Upper lobe of left lung (tissue), 6 donors: Measurements from ENCODE around the gene PCGF3. TPM values are rescaled to one million over a fixed set of nuclear protein-coding genes. Genes with fewer than 3 reads are reported as not detected.

ENCODE experiments used
- ATAC-seq, 2 donors: fragments of 200-7000 bp; cut with Tn5 transposase; one replicate each; pipeline ENCODE4 v1.9.1; 2022; ENCODE audit warnings: mild to moderate bottlenecking in 2 of 2, moderate library complexity in 2 of 2; ENCODE audit not compliant: low FRiP score in 2 of 2
- DNase-seq, 2 donors: peaks; one replicate each; pipeline ENCODE4 v3.0.0-alpha.2; 2019 to 2020
- H3K27ac ChIP-seq, 4 donors: fragments of 200-600 bp; sonication (generic); one replicate each; pipeline ENCODE4 v1.5.1; 2016 to 2019
- H3K27me3 ChIP-seq, 4 donors: fragments of 200-600 bp; sonication (generic); one replicate each; pipeline ENCODE4 v1.5.1; 2017 to 2019
- H3K36me3 ChIP-seq, 4 donors: fragments of 200-600 bp; sonication (generic); one replicate each; pipeline ENCODE4 v1.5.1; 2016 to 2019
- H3K4me1 ChIP-seq, 4 donors: fragments of 200-600 bp; sonication (generic); one replicate each; pipeline ENCODE4 v1.5.1; 2018 to 2019
- H3K4me3 ChIP-seq, 4 donors: fragments of 200-600 bp; sonication (generic); one replicate each; pipeline ENCODE4 v1.5.1; 2017 to 2019; ENCODE audit warnings: mild to moderate bottlenecking in 2 of 4, moderate library complexity in 1 of 4
- H3K9me3 ChIP-seq, 4 donors: fragments of 200-600 bp; sonication (generic); one replicate each; pipeline ENCODE4 v1.5.1; 2018 to 2019
- CTCF ChIP-seq, 6 experiments: fragments of 450-650 bp in 4 of 6; fragments of 200-600 bp in 2 of 6; sonication (generic) in 2 of 6; IDR thresholded peaks; one replicate each; pipeline ENCODE4 v1.5.1; 2016 to 2019; ENCODE audit warnings: antibody characterized with exemption in 6 of 6
- EP300 ChIP-seq, 4 donors: sonication (generic); formaldehyde crosslinking; IDR thresholded peaks; one replicate each; pipeline ENCODE4 v1.5.1; 2017; ENCODE audit warnings: antibody characterized with exemption in 4 of 4, control low read depth in 2 of 4
- POLR2A ChIP-seq, 4 donors: fragments of 450-650 bp; IDR thresholded peaks; one replicate each; pipeline ENCODE4 v1.5.1; 2016 to 2017; ENCODE audit warnings: antibody characterized with exemption in 4 of 4, mild to moderate bottlenecking in 2 of 4
- POLR2AphosphoS5 ChIP-seq, 2 donors: sonication (generic); formaldehyde crosslinking; IDR thresholded peaks; one replicate each; pipeline ENCODE4 v1.5.1; 2017; ENCODE audit warnings: antibody characterized with exemption in 2 of 2
- WGBS, 2 donors: methylation state at CpG; one replicate each; pipeline ENCODE4 v1.1.5; 2017 to 2018; 5-methylcytosine and 5-hydroxymethylcytosine counted together
- total RNA-seq, 6 donors: library from RNA; depleted of rRNA in 4 of 6; stranded (reverse); fragments of >200 nt in 4 of 6; gene quantifications; one replicate each; pipeline versions ENCODE4 v1.1.0 to v1.2.1, GENCODE V29; 2016 to 2021
- donor health status: DM: no; HTN: no; CAD: no; lungs with moderate emphysema.
- donor health status: DM: no; HTN: yes; CAD: no; lungs with severe emphysema.

The PCGF3 gene
- total RNA-seq, 6 donors from 2014 or later: 36.4 to 150 (median 41.0) TPM

GRCh38 chr4:706834-707598, 1.4 kb downstream of the PCGF3 start:
- ATAC-seq (no peak), DNase-seq (peak in 1 of 2 donors; percentile 62)
- Histone ChIP-seq H3K9me3 (no peaks in the 10 kb centered on the region), H3K27ac (peak overlapping the region in 2 of 4 donors; percentile 85 to 94), H3K4me3 (peak overlapping the region; percentile 13 to 99 (median 88)), H3K36me3 (no peaks in the 10 kb centered on the region), H3K4me1 (peaks cover 21 to 52% (median 25%) of the 10 kb centered on the region in 4 donors), H3K27me3 (no peaks in the 10 kb centered on the region)
- TF ChIP-seq CTCF (IDR thresholded peaks at IDR 0.05) (no peak), EP300 (IDR thresholded peaks at IDR 0.05) (no peak), POLR2AphosphoS5 (IDR thresholded peaks at IDR 0.05) (no peak), POLR2A (IDR thresholded peaks at IDR 0.05) (no peak)
- WGBS, 2 donors: 45 to 52% methylated on average over 10 to 12 of the region's 21 CpGs

- TF ChIP-seq CTCF (IDR thresholded peaks at IDR 0.05): no peak
- no peak for TF ChIP-seq POLR2A (IDR thresholded peaks at IDR 0.05)
- no peak for TF ChIP-seq POLR2AphosphoS5 (IDR thresholded peaks at IDR 0.05)
- no peak for TF ChIP-seq EP300 (IDR thresholded peaks at IDR 0.05)
- peaks cover 21 to 60% (median 25%) of the 10 kb centered on the region in 4 donors for H3K4me1 ChIP-seq
- H3K27me3 ChIP-seq: no peaks in the 10 kb centered on the region
- no peaks in the 10 kb centered on the region for H3K36me3 ChIP-seq
- no peaks in the 10 kb centered on the region for H3K9me3 ChIP-seq
- peak overlapping the region in 1 of 4 donors; percentile 84 for H3K4me3 ChIP-seq
- WGBS, 2 donors: 70% methylated on average over 6 of the region's 11 CpGs; no CpG with 5 or more reads in 1 of the 2 donors
- peak overlapping the region in 2 of 4 donors; percentile 7 to 10 for H3K27ac ChIP-seq
- DNase-seq: peak in 1 of 2 donors; percentile 57
- ATAC-seq: no peak
These were observed 2.4 kb downstream of the PCGF3 start for GRCh38 chr4:707929-708630.

- Histone ChIP-seq H3K4me1 (peaks cover 21 to 60% (median 25%) of the 10 kb centered on the region in 4 donors), H3K36me3 (no peaks in the 10 kb centered on the region), H3K9me3 (no peaks in the 10 kb centered on the region), H3K27me3 (no peaks in the 10 kb centered on the region), H3K27ac (no peak overlapping the region), H3K4me3 (peak overlapping the region in 1 of 4 donors; percentile 84)
- 69 to 72% methylated on average over 3 to 6 of the region's 6 CpGs for WGBS, 2 donors
- DNase-seq (no peak), ATAC-seq (no peak)
- TF ChIP-seq CTCF (IDR thresholded peaks at IDR 0.05) (no peak), EP300 (IDR thresholded peaks at IDR 0.05) (no peak), POLR2A (IDR thresholded peaks at IDR 0.05) (no peak), POLR2AphosphoS5 (IDR thresholded peaks at IDR 0.05) (no peak)
These were observed 3.0 kb downstream of the PCGF3 start for GRCh38 chr4:708631-708933.

GRCh38 chr4:709348-709747, 3.7 kb downstream of the PCGF3 start:
- WGBS, 2 donors: 92 to 97% methylated on average over 6 of the region's 6 CpGs
- Histone ChIP-seq H3K4me1 (peaks cover 21 to 60% (median 25%) of the 10 kb centered on the region in 4 donors), H3K9me3 (no peaks in the 10 kb centered on the region), H3K27me3 (no peaks in the 10 kb centered on the region), H3K27ac (peak overlapping the region in 1 of 4 donors; percentile 15), H3K4me3 (no peak overlapping the region), H3K36me3 (peaks cover 0 to 5% (median 0%) of the 10 kb centered on the region in 4 donors)
- DNase-seq (no peak), ATAC-seq (no peak)
- TF ChIP-seq EP300 (IDR thresholded peaks at IDR 0.05) (no peak), POLR2A (IDR thresholded peaks at IDR 0.05) (no peak), CTCF (IDR thresholded peaks at IDR 0.05) (no peak), POLR2AphosphoS5 (IDR thresholded peaks at IDR 0.05) (no peak)
